Endometrial microvascular endothelial cells (primary cell): ENCODE measurements around the gene MPO. TPM values are rescaled to one million over a fixed set of nuclear protein-coding genes. Genes with fewer than 3 reads are reported as not detected.

Experiments used
- in situ Hi-C: cut with HindIII; loops from 2 replicates; pipeline ENCODE4 v1.10.0; 2017; ENCODE audit warnings: low sequenced_read_pairs, low pct_unique_long_range_greater_than_20kb; ENCODE audit errors: inconsistent ontology term
- total RNA-seq: library from RNA; depleted of rRNA; stranded (reverse); fragments of >200 nt; gene quantifications from one replicate; pipeline ENCODE4 v1.2.3, GENCODE V29; 2015; ENCODE audit errors: inconsistent ontology term

The MPO gene
- total RNA-seq, 1 donor from 2014 or later: not detected

DNA sequence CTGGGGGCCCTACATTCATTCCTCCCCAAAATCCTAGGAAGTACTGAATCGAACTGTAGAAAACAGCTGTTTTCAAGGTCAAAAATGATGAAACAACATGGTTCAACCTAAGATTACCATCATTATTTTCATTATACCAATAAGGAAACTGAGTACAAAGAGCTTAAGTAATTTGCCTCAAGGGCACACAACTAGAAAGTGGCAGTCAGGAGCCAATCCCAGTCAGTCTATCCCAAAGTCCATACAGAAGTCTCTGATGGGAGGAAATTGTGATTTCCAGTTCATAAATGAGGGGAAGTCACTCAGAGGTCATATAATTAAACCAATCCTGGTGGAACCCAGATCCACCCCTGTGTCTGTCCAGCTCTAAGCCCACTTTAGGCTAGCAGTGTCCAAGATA lies 34.0 kb downstream of the MPO start:
- in situ Hi-C loops: no loop called here

DNA sequence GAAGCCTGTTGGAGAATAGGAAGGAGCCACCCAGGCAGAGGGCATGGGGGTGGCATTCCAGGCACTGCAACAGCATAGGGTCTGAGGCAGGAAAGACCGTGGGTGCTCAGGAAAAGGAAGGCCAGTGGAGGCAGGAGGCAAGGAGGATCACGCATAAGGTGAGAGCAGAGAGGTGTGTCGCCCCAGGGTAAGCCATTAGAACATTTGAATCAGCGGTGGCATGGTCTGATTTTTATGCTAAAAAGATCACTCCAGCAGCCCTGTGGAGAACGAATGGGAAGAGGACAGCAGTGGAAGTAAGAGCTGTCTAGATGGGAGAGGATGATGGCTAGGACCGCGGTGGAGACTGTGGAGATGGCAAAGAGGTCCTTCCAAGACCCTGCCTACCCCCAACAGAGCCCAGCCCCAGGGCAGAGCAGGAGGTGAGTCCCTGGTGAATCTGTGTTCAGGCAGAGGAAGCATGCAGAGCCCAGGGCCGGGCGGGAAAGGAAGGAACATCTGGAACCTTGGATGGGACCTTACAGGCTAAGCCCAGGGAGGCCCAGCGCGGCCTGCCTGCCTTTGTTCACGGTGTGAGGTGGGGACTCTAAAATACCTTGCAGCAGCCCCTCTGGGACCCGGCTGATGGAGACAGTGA lies 34.5 kb downstream of the MPO start:
- in situ Hi-C loops: no loop called here

DNA sequence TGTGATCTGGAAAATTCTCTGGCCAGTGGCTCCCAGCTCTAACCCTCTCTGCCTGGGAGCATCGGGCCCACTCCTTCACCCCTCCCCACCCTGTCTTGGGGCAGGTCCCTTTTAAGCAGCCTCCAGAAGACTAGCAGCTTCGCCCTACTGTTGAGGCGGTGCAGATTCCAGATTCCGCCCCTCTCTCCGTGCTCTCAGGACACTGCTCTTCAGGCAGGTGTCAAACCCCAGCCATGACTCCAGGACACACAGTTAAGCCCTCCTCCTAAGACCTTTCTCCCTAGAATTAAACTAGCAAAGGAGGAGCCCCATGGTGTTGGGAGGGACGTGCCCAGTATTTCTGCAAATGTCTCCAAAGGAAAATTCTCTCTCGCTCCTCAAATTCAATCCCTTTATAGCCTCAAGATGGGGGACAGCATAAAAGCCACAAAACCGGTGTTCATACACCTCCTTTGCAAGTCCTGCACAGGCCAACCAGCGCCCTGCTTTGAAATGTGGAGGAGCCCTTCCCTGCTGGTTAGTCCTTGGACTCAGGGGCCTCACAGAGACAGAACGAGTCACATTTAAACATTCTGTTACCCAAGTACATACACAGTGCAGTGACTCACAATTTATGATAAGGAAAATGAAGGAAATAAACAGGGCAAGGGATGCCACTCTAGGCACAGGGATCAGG lies 35.2 kb downstream of the MPO start:
- in situ Hi-C loops: no loop called here

DNA sequence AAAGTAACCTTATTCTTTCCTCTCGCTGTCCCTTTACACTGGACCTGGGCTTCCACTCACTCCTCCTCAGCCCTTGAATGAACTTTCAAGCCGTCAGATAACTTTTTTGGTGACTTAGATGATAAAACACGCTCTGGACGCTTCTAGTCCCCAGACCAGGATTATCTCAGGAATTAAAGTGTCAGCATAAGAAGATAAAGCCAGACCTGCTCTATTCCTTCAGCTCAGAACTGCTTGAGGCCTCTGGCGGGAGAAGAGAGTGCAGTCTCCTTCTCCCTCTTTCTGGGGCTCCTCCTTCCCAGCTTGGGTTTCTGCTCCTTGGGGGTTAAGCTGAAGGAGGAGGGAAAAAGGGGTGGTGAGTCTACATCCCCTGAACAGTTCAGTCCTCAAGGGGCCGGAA lies 35.8 kb downstream of the MPO start:
- in situ Hi-C loops: no loop called here

DNA sequence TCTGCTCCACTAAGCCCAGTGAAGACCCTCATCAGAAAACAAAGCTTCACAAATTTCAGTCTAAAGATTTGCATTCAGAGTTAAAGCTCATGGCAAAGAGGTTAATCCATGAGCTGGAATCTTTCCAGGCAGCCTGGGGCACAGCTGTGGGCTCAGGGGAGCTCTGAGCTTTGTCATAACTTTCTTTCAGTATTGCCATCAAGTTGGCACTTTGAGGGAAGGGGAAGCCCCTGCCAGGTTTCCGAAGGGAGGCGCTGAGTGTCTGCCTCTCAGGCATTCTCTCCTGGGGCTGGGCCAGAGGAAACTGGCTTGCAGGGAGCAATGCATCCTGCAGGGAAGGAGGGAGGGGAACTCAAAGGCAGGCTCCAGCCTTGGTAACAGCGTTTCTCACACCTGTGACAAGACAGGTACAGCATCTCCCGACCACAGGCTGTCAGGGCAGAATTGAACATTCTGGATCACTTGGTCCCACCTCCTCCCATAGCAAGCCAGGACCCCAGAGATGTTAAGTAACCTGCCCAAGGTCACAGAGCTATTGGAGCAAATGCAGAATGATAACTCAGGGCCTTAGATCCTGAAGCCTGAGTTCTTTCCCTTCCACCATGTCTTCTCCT lies 38.5 kb downstream of the MPO start:
- in situ Hi-C loops: no loop called here

DNA sequence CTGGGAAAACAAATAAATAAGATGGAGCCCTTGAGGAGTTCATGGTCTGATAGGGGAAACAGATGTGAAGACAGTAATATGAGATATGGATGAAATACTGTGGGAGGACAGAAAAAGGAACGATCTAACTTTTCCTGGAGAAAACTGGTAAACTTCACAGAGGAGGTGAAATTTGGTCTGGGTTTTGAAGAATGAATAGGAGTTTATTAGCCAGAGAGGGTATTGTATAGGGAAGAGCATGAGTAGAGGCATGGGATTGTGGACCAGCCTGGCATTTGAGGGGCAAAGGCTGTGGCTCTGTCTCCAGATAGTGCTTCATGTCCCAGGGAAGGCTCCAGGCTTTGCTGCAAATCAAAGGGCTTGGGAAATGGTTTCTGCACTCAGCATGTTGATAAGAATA lies 40.7 kb downstream of the MPO start:
- in situ Hi-C loops: no loop called here

DNA sequence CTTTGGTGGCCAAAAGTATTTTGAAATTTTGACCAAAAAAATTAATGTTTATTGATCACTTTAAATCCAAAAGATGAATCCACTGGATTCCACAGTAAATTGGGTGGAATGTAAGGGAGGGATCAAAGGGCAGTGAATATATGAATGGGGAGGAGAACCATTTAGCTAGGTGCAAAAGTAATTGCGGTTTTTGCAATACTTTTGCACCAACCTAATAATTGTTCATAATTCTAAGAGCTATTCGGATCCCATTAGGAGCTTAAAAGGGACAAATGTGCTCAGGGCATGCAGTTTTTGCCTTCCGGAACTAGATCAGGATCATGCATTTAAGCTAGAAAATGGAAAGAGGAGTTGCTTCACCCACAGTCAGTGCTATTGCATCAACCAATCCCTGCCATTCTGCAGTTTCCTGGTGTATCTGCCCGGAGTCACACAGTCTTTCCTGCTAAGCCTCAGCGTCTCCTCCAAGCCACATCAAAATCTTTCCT lies 42.5 kb downstream of the MPO start, which contains the start of gene LPO:
TSS of gene LPO (plus strand) at position 438 of the 488 bp plus-strand sequence. CDS start 4,396 bp downstream, outside the sequence.
- in situ Hi-C loops: no loop called here

DNA sequence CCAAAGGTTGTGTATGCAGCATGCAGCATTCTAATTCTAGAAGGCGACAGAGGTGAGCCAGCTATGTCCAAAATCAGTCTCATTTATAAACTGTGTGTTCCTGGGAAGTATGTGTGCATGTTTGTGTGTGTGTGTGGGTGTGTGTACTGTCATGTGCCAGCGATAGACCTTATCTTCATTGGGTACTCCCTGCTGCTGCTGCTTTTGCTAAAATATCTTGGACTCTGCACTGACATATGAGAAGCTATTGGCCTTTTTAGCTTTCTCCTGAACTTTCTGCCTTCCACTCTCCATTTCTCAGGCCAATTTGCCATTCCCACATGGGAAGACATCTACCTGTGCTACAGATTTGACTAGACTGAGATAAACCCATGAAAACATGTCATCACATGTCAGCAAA lies 44.3 kb downstream of the MPO start:
- in situ Hi-C loops: no loop called here

DNA sequence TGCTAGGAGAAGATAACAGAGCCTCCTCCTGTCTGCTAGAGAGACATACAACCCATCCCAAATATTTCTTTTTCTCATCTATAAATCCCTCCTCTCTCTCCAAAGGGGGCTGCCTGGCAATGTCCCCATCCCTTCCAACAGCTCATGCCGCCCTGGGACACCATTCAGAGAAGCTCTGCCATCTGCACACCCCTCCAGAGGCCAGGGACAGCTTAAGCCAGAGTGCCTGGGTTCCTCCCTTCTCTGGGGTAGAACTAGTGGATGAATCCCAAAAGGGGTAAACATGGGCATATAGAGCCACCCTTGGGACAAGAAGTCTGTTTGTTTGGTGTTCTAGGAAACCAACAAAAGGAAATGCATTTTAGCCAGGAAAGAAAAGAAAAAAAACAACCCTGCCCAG lies 44.9 kb downstream of the MPO start:
- in situ Hi-C loops: no loop called here

DNA sequence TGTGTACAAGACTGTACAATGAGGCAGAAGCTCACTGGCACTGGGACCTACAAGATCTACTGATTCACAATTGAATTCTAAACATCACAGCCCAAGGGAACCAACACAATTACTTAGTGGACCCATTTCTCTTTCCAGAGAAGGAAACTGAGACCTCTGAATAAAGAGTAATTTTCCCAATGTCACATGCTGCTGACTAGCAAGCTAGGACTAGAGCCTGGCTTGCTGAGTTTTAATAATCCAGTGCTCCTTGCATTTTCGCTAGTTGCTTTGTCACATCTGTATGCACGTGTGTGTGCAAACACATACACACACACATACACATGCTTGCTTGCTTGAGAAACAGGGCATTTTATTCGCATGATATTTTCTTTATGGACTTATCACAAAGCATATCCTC lies 46.2 kb downstream of the MPO start:
- in situ Hi-C loops: no loop called here

DNA sequence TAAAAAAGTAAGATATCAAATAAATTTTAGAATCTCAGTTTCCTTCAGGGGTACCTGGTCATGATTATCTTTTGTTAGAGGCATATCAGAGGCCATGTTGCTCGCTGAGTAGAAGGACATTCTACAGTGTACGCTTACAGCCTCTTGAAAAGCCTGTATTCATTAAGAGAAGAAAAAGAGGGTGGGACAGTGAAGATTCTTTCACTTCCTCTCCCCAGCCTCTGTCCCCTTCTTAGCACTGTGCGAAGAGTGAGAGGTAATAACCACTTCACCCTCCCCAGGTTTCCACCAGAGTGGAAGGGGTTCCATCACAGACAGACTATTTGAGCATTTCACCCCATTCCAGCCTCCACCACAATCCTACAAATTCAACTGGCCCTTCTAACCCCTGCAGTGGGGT lies 47.2 kb downstream of the MPO start:
- in situ Hi-C loops: no loop called here

DNA sequence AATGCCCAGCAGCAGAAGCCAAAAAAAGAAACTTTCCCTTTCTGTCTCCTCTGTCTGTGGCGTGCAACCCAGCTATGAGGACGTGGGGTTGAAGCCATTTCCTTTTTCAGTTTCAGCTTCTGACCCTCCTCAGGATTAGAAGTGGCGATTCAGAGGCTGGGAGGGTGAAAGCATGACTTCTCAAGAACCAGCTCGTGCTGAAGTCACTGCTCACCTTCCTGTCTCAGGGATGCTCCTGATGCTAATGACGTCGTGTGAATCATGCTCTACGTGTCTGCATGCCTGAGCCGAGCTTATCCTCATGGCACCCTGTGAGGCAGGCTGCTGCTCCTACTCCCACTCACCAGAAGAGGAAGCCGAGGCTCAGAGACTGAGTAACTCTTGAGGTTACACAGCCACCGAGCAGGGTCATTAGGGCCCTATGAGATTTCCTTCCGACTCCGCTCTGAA lies 48.0 kb downstream of the MPO start:
- in situ Hi-C loops: no loop called here

DNA sequence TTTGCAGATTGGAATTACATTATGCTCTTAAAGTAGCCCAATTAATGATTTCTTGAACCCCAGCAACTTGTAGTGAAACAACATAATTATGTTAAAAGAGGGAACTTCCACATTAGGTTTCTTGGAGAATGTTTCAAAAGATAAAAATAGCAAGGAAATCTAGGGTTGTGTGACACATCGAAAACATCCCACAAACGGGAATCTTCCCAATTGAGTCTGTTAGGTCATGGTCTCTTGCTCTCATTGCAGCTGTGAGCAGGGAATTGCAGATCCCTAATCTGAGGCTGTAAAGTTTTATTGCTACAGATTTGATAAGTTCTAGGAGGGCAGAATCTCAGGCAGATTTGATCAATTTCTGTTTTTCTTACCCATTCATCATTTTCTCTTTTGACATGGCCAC lies 49.1 kb downstream of the MPO start:
- in situ Hi-C loops: no loop called here

DNA sequence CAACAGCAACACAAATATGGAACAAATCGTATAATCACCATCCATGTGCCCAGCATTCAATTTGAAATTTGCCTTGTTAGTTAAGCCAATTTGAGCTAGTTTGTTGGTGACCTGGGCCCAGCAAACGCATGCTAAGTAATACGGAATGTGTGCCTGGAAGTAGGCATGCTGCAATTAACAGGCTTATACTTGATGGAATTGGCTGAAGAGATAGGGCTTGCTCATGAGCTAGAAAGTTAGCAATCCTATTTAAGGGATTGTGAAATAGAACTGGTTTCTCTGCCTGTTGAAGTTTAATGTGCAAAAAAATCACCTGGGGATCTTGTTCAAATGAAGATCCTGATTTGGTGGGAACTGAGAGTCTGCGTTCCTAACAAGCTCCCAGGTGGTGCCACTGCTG lies 50.9 kb downstream of the MPO start:
- in situ Hi-C loops: no loop called here

DNA sequence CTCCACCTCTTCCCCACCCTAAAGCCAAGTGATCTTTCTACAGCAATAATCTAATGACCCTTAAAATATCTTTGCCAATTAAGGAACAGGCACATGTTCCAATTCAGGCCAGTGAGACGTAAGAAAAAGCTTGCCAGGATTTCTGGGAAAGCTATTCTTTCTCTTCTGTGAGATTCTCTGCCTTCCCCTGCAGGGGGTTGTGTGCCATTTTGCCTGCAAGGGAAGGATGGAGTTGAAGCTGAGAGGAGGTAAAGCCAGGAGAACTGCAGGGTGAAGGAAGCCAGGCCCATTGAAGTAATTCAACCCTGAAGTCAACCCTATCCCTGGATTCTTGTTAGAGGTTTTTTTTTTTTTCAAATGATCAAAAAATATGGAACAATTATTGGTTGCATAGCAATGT lies 51.4 kb downstream of the MPO start:
- in situ Hi-C loops: no loop called here

DNA sequence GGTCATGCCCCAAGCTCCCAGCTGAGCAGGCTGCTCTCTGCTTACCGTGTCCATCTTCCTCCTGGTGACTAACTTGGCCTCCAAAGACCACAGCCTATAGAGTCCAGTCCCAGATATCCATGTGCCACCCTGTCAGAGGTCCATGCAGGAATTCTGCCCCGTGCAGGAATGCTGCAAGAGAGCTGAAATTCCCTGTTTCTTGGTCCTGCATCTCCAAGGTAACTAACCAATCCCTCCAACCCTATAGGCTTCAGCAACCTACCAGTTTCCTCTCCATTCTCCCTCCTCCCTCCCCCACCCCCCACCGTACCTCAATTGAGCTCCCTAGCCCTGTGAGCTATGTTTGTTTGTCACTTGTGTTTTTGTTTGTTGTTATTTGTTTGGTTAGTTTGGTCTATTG lies 52.1 kb downstream of the MPO start:
- in situ Hi-C loops: no loop called here

DNA sequence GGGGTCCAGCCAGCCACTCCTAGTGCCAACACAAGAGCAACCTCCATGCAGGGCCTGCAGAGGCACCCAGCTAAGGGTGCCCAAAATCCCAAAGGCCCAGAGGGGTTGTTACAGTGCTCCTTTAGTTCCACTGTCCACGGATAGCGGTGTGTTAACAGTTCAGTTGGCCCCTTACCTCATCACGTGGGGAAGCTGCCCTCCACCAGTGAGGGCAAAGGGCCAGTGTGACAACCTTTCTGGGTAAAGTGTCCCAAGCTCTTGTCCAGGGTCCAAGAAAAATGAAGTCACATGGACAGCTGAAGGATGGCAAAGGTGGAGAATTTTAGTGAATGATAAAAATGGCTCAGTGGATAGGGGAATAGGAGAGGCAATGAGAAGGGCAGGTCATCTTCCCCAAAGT lies 53.0 kb downstream of the MPO start:
- in situ Hi-C loops: no loop called here

DNA sequence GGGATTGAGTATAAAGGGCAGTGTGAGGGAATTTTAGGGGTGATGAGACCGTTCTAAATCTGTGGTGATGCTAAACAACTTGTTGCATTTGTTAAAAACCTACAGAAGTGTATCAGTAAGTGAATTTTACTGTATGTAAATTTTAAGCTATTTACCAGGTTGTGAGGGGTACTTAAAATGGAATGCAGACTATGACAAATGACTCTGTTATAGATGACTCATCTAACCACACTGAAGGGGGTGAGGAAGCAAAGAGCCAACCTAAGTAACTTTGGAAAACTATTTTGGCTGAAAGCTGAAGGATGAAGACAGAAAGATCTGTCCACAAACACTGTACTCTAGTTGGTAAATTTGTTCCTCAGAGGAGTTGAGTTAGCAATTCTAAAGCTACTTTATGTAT lies 56.4 kb downstream of the MPO start:
- in situ Hi-C loops: no loop called here
